ENCODE measurements around the gene SFI1. TPM values are rescaled to one million over a fixed set of nuclear protein-coding genes. Genes with fewer than 3 reads are reported as not detected.

SFI1 gene
- total RNA-seq, 2 experiments from 2014 or later, result 221 to 234 TPM

DNA sequence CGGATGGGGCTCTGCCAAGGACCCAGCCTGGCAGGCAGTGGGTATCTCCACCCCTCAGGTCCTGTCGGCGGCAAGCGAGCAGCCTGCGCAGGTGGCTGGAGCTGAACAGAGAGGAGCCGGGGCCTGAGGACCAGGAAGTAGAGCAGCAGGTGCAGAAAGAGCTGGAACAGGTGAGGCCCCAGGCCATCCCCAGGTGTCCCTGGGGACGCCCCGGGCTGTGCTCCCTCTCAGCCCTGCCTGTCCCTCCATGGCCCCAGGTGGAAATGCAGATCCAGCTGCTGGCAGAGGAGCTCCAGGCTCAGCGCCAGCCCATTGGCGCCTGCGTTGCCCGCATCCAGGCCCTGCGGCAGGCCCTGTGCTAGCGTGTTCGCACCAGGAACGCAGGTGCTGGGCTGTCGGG is 121.7 kb downstream of the SFI1 start:
- intact Hi-C loops (cut with DNase I, micrococcal nuclease), result no loop called here
- Mint-ChIP-seq H3K9me3 (ENCODE audit: low read depth) (no peaks in the 10 kb centered on the region), H3K4me1 (peaks cover 26% of the 10 kb centered on the region), H3K4me3 (no peak overlapping the region), H3K27me3 (no peaks in the 10 kb centered on the region), H3K36me3 (ENCODE audit: low read depth) (peaks cover 45% of the 10 kb centered on the region), H3K27ac (no peak overlapping the region)
- ChIA-PET CTCF (no interaction called here), POLR2A (interaction anchor here (0.7 kb wide), 1 partner anchor 15 kb away, joined by 3 read pairs; no protein-coding TSS in a partner anchor)
- no peak for DNase-seq
- no peak for ATAC-seq

DNA sequence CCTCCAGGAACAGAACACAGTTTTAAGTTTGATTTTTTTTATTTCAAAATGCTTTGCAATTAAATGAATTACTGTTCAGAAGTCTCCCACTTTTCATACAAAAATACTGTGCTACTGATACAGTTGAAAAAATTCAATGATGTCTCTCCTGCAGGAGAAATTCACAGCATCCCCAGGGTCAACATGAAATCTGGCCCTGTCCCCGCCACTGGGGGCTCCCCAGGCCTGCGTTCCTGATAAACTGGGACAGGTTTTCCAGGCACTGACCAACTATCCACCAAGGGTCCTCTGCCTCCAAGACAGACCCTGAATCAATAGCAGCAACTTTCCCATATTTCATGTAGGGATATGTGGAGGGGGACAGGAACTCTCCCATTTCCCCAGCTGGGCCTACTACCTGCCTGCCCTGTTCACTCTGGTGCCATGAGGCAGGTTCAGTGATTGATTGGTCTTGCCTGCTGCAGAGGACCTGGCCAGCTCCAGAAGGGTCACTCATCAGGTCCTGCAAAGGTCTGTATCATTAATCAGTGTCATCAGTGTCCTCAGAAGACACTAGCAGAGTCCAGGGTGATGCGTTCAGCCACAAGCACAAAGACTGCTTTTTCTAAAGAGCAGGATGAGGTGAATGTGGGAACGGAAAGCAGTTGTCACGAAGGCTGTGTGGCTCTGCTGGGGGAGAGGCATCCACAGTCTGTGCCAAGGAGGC is 122.3 kb downstream of the SFI1 start:
- ATAC-seq (no peak), DNase-seq (peak; percentile 13)
- ChIA-PET POLR2A (no interaction called here), CTCF (no interaction called here)
- Mint-ChIP-seq H3K4me3 (no peak overlapping the region), H3K4me1 (peaks cover 26% of the 10 kb centered on the region), H3K27ac (peak overlapping the region; percentile 65), H3K27me3 (no peaks in the 10 kb centered on the region), H3K9me3 (ENCODE audit: low read depth) (no peaks in the 10 kb centered on the region), H3K36me3 (ENCODE audit: low read depth) (peaks cover 45% of the 10 kb centered on the region)
- intact Hi-C loops (cut with DNase I, micrococcal nuclease), result no loop called here

DNA sequence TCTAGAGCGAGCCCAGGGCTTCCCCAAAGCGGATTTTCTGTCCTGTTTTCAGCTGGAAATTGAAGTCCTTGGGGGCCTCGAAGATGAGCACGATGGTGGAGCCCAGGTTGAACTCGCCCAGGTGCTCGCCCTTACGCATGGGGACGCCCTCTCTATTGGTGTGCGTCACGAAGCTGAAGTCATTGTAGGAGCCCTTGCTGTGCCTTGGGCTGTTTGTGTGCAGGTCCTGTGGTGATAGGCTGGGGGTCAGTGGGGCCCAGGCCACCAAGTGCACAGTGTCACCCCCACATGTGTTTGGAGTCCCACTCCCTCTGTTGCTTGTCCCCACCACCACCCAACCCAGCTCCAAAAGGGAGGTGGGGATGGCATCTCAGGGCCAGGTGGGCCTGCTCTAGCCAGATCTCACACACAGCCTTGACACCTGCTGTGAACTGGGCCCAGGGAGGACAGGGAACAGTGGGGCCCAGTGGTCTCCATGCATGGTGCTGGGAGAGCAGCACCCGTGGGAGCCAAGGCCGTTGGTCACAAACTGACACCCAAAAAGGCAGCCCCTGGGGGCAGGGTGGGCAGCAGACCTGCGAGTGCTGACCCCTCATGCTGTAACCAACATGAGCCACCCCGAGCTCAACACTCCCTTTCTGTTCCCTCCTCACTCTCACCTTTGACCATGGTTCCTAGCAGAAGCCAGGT is 123.4 kb downstream of the SFI1 start:
- DNase-seq, result peak; percentile 8
- ChIA-PET POLR2A (interaction anchor here (0.5 to 1.4 kb wide), 2 partner anchors 11 to 233 kb away, joined by 3 to 8 read pairs; no protein-coding TSS in a partner anchor), CTCF (interaction anchor here (0.6 to 1.4 kb wide), 2 partner anchors 63 to 90 kb away, joined by 3 read pairs; no protein-coding TSS in a partner anchor)
- peaks cover 18% of the 10 kb centered on the region for H3K4me1 Mint-ChIP-seq
- intact Hi-C loops (cut with DNase I, micrococcal nuclease), result no loop called here
- ATAC-seq, result no peak
- peak overlapping the region; percentile 65 for H3K27ac Mint-ChIP-seq
- H3K36me3 Mint-ChIP-seq (ENCODE audit: low read depth), result peaks cover 39% of the 10 kb centered on the region
- no peaks in the 10 kb centered on the region for H3K9me3 Mint-ChIP-seq (ENCODE audit: low read depth)
- H3K27me3 Mint-ChIP-seq, result no peaks in the 10 kb centered on the region
- H3K4me3 Mint-ChIP-seq, result peak overlapping the region; percentile 10

DNA sequence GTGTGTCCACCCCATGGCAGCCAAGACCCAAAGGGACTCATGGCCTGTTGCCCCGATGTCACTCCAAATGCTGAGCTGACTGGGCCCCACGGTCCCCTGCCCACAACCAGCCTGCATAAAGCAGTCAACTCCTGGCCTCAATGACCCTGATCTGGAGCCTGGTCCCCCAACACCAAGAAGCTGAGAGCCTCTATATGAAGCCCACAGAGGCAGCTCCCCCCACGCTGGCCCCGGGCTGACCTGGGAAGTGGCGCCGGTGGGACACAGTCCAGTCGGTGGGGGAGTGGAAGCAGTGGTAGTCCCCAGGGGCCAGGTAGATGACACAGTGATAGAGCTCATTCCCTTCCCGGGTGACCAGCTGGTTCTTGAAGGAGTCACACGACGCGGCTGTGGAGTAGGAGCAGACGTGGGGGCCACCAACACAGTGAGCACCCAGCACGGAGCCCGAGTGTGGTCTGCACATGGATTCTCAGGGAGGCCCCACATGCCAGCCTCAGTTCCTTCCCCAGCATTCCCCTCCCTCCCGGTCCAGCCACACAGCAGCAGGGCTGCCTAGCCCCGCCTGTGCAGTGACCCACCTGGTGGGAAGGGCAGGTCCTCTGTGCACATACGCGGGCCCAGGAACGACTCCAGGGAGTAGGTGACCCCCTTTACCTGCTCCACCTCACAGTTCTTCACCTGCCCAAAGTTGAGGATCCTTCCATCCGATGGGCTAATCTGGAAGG is 124.6 kb downstream of the SFI1 start:
- Mint-ChIP-seq H3K27ac (peak overlapping the region; percentile 65), H3K27me3 (no peaks in the 10 kb centered on the region), H3K36me3 (ENCODE audit: low read depth) (peaks cover 31% of the 10 kb centered on the region), H3K4me3 (no peak overlapping the region), H3K9me3 (ENCODE audit: low read depth) (no peaks in the 10 kb centered on the region), H3K4me1 (peaks cover 12% of the 10 kb centered on the region)
- POLR2A ChIA-PET, result interaction anchor here (1.4 kb wide), 1 partner anchor 9 kb away, joined by 8 read pairs; no protein-coding TSS in a partner anchor
- intact Hi-C loops (cut with DNase I, micrococcal nuclease), result no loop called here
- CTCF ChIA-PET, result interaction anchor here (0.7 to 1.4 kb wide), 3 partner anchors 9 to 92 kb away, joined by 3 to 4 read pairs (median 3); no protein-coding TSS in a partner anchor
- peak; percentile 14 for DNase-seq
- ATAC-seq, result no peak

DNA sequence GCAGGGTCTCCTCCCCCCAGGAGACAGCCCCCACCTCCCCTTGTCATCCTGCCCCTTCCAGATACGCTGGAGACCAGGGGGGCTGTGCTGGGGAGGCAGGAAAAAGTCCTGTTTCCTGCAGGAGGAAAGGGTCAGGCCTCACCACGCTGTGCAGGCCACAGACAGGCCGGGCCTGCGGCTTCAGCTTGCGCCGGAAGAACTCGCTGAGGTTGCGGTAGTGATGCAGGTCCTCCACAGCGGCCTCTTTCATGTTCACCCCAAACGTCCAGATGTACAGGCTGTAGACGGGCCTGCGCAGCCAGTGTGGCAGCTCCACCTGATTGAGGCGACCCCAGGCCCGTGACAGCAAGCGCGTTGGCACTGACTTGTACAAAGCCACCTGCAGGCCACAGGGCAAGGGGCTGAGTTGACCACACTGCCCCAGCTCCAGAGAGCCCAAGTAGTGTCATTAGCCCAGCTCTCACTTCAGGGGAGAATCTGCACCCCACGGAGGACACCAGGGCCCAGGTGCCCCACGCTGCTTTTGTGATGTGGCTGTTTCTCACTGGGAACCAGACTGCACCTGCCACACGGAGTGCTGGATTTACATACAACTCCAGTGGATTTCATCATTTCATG is 125.3 kb downstream of the SFI1 start:
- Mint-ChIP-seq H3K36me3 (ENCODE audit: low read depth) (peaks cover 29% of the 10 kb centered on the region), H3K27ac (peak overlapping the region; percentile 63), H3K9me3 (ENCODE audit: low read depth) (no peaks in the 10 kb centered on the region), H3K4me1 (peaks cover 8% of the 10 kb centered on the region), H3K4me3 (no peak overlapping the region), H3K27me3 (no peaks in the 10 kb centered on the region)
- CTCF ChIA-PET, result no interaction called here
- intact Hi-C loops (cut with DNase I, micrococcal nuclease), result no loop called here
- POLR2A ChIA-PET, result interaction anchor here (1.4 kb wide), 1 partner anchor 9 kb away, joined by 8 read pairs; no protein-coding TSS in a partner anchor
- ATAC-seq (no peak), DNase-seq (peak; percentile 23)

DNA sequence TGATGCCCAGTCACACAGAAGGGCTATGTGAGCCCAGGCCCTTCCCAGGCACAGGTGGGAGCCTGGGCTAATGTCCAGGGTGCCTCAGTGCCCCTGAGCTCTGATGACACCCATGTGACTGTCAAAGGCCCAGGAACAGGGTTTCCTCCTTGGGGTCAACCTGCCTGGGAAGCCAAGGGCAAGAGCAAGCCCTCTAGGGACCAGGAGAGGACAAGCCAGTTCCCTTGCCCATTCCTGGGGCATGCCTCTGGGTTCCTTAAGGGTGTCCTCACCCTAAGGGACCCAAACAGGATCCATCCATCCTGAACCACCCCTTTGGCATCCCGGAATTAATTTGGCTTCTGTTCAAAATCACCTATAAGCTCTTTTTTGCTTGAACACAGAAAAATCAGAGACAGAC is 126.6 kb downstream of the SFI1 start:
- Mint-ChIP-seq H3K27me3 (no peaks in the 10 kb centered on the region), H3K4me1 (peaks cover 19% of the 10 kb centered on the region), H3K27ac (peak overlapping the region; percentile 47), H3K9me3 (ENCODE audit: low read depth) (no peaks in the 10 kb centered on the region), H3K4me3 (no peak overlapping the region), H3K36me3 (ENCODE audit: low read depth) (peaks cover 20% of the 10 kb centered on the region)
- ChIA-PET CTCF (interaction anchor here (0.7 to 0.8 kb wide), 2 partner anchors 11 to 58 kb away, joined by 3 read pairs; no protein-coding TSS in a partner anchor), POLR2A (no interaction called here)
- DNase-seq (no peak), ATAC-seq (no peak)
- intact Hi-C loops (cut with DNase I, micrococcal nuclease), result no loop called here

DNA sequence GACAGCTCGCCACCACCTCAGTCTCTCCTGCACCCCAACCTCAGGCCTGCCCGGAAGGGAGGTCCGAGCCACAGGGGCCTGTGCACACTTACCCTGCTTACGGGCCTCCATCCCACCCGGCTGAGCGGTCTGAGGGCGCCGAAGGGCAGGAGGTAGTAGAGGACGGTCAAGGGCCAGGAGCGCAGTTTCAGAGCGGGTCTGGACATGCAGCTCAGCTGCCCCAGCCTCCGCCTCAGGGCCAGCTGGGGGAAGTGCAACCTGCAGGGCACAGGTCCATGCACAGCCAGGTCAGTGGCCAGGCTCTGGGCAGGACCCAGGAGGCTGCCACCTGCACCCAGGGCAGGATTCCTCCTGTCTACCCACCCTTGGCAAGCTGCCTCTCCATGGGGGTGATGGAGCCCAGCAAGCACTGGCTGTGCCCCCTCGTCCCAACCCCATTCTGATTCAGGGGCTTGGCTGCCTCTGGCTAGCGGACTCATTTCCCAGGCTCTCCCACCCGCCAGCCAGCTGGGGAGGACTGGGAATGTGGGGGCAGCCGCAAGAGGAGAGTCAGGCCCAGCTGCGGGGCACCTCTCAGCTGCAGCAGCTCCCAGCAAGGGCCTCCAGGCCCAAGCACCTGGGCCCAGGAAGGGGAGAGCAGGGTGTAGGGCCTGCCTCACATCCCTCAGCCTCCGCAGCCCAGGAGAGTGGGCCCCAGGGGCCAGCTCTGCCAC is 127.4 kb downstream of the SFI1 start:
- Mint-ChIP-seq H3K4me1 (peaks cover 25% of the 10 kb centered on the region), H3K4me3 (no peak overlapping the region), H3K36me3 (ENCODE audit: low read depth) (peaks cover 20% of the 10 kb centered on the region), H3K27me3 (no peaks in the 10 kb centered on the region), H3K9me3 (ENCODE audit: low read depth) (no peaks in the 10 kb centered on the region), H3K27ac (no peak overlapping the region)
- intact Hi-C loops (cut with DNase I, micrococcal nuclease), result no loop called here
- ATAC-seq (no peak), DNase-seq (no peak)
- ChIA-PET CTCF (interaction anchor here (1.2 kb wide), 1 partner anchor 10 kb away, joined by 3 read pairs; no protein-coding TSS in a partner anchor), POLR2A (interaction anchor here (1.2 kb wide), 1 partner anchor 9 kb away, joined by 4 read pairs; no protein-coding TSS in a partner anchor)

DNA sequence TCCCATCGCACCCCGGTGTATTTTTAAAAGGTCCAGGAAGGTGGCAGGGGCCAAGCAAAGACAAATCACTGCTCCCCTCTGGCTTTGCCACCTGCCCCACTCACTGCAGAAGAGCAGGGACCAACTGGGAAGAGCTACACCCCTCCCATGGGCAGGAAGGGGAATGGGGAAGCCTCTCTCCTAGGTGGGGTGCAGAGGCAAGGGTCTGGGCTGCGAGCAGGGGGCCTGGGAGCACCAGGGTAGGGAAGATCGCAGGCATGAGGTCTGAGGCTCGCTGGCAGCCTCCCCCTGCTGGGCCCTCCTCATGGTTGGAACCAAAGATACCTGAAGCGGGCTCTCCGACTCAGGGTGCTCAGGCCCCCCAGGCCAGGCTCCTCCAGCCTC is 128.9 kb downstream of the SFI1 start:
- POLR2A ChIA-PET, result no interaction called here
- no peaks in the 10 kb centered on the region for H3K27me3 Mint-ChIP-seq
- intact Hi-C loops (cut with DNase I, micrococcal nuclease), result no loop called here
- peak; percentile 7 for DNase-seq
- peaks cover 13% of the 10 kb centered on the region for H3K36me3 Mint-ChIP-seq (ENCODE audit: low read depth)
- CTCF ChIA-PET, result interaction anchor here (0.7 kb wide), 1 partner anchor 43 kb away, joined by 3 read pairs; no protein-coding TSS in a partner anchor
- H3K4me1 Mint-ChIP-seq, result peaks cover 34% of the 10 kb centered on the region
- no peak for ATAC-seq
- no peak overlapping the region for H3K4me3 Mint-ChIP-seq
- peak overlapping the region; percentile 73 for H3K27ac Mint-ChIP-seq
- H3K9me3 Mint-ChIP-seq (ENCODE audit: low read depth), result no peaks in the 10 kb centered on the region

DNA sequence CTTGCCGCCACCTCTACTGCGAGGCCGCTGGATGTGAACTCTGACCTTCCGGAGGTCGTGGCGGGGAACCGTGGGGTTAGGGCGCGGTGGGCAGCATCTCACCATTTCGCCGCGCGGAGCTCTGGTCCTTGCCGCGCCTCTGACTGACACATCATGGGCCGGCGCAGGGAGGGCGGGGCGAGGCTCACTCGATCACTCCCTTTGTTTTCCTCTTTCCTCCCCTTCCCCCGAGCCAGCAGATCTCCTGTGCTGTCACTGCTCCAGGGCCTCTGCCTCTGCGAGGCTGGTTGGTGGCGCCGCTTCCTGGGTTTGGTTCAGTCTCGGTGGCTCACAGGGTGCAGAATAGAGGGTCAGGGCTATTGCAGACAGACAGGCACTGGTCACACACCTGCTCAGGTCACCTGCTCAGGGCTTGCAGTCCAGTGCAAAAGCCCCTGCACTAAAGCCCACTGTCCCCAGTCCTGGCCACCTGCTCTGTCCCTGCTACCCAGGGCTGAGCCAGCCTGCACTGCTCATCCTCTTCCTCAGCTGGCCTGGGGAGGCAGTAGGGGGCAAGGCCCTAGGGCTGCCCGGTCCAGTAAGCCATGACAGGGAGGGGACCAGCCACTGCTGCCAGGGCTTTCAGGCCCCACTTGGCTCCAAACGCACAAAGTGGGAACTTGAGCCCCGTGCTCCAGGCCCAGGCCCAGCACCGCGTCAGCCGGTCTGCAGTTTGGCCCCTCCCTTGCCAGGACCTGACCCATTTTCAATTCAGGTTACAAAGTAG is 129.5 kb downstream of the SFI1 start:
- intact Hi-C loops (cut with DNase I, micrococcal nuclease), result no loop called here
- no peak overlapping the region for H3K4me3 Mint-ChIP-seq
- POLR2A ChIA-PET, result no interaction called here
- CTCF ChIA-PET, result no interaction called here
- H3K27me3 Mint-ChIP-seq, result no peaks in the 10 kb centered on the region
- peaks cover 34% of the 10 kb centered on the region for H3K4me1 Mint-ChIP-seq
- peaks cover 9% of the 10 kb centered on the region for H3K36me3 Mint-ChIP-seq (ENCODE audit: low read depth)
- H3K27ac Mint-ChIP-seq, result peak overlapping the region; percentile 67
- H3K9me3 Mint-ChIP-seq (ENCODE audit: low read depth), result no peaks in the 10 kb centered on the region
- ATAC-seq (no peak), DNase-seq (peak; percentile 13)

DNA sequence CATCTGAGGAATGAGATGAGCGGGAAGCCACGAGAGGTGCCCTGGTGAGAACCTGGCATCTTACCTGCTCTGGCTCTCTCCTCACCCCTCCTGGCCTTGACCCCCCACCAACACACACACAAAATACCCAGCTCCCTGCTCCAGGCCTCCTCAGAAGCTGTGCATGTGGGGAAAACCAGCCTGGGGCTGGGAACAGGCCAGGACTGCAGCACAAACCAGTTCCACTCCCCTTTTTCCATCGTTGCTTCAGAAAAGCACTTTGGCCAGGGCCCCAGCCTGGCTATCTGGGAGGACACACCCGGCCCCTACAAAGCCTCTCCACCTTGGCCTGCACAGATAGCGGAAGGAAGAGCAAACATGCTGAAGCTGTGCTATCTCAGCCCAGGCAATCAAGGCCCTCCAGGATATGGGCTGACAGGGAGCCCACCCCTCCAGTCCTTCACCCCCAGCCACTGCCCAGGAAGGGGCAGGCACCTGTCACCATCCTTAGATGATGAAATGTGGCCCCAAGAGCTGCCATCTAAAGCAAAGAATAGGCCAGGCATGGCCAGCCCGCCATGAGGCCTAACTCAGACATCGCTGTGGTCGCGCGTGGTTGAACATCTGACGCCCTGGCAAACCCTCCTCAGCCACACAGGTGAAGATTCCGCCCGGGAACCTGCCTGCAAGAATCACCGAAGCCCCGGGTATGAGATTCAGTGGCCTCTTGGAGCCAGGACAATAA is 130.3 kb downstream of the SFI1 start:
- no peak for DNase-seq
- intact Hi-C loops (cut with DNase I, micrococcal nuclease), result no loop called here
- Mint-ChIP-seq H3K36me3 (ENCODE audit: low read depth) (peaks cover 7% of the 10 kb centered on the region), H3K9me3 (ENCODE audit: low read depth) (no peaks in the 10 kb centered on the region), H3K27me3 (no peaks in the 10 kb centered on the region), H3K4me3 (no peak overlapping the region), H3K27ac (peak overlapping the region; percentile 67), H3K4me1 (peaks cover 40% of the 10 kb centered on the region)
- no peak for ATAC-seq
- POLR2A ChIA-PET, result no interaction called here
- CTCF ChIA-PET, result interaction anchor here (0.6 kb wide), 1 partner anchor 112 kb away, joined by 3 read pairs; no protein-coding TSS in a partner anchor

Measured in activated CD4-positive, alpha-beta T cell treated with anti-CD3 and anti-CD28 coated beads for 36 hours (primary cell).